H9 (cell line): ENCODE results near the gene DRICH1. TPM values are rescaled to one million over a fixed set of nuclear protein-coding genes. Genes with fewer than 3 reads are reported as not detected.
A peak's percentile ranks its signal among the peaks of the same experiment; 100 is the strongest.
"Not testable (repeated sequence)": the region's sequence is repeated elsewhere in the genome, so short reads cannot be mapped to it uniquely, and the experiment has no call there.

Source experiments
- DNase-seq: peaks from one replicate; pipeline ENCODE4 v3.0.0-alpha.2; 2017
- H2AFZ ChIP-seq: one replicate; pipeline ENCODE4 v1.6.1; 2013; ENCODE audit warnings: mild to moderate bottlenecking, low read length, control low read depth, moderate library complexity
- H2AK5ac ChIP-seq: 2 replicates; pipeline ENCODE4 v1.6.1; 2013; ENCODE audit warnings: low read length, control low read depth, mixed read lengths; ENCODE audit not compliant: insufficient read length
- H2BK120ac ChIP-seq: one replicate; pipeline ENCODE4 v1.6.1; 2013; ENCODE audit warnings: low read depth, mild to moderate bottlenecking, low read length, control low read depth, inconsistent platforms; ENCODE audit not compliant: poor library complexity, severe bottlenecking
- H2BK12ac ChIP-seq: 2 replicates; pipeline ENCODE4 v1.6.1; 2013; ENCODE audit warnings: low read length, control low read depth, mixed read lengths, low read depth; ENCODE audit not compliant: insufficient read length
- H2BK15ac ChIP-seq: 2 replicates; pipeline ENCODE4 v1.6.1; 2013; ENCODE audit warnings: low read depth, low read length, control low read depth
- H2BK20ac ChIP-seq: one replicate; pipeline ENCODE4 v1.6.1; 2013; ENCODE audit warnings: low read depth, mild to moderate bottlenecking, low read length, control low read depth, inconsistent platforms; ENCODE audit not compliant: poor library complexity, severe bottlenecking
- H2BK5ac ChIP-seq: 2 replicates; pipeline ENCODE4 v1.6.1; 2013; ENCODE audit warnings: low read length, control low read depth, mixed read lengths; ENCODE audit not compliant: insufficient read length
- H3K14ac ChIP-seq: 2 replicates; pipeline ENCODE4 v1.6.1; 2013; ENCODE audit warnings: low read length, control low read depth; ENCODE audit not compliant: insufficient read depth
- H3K18ac ChIP-seq: 2 replicates; pipeline ENCODE4 v1.6.1; 2013; ENCODE audit warnings: low read depth, mild to moderate bottlenecking, mixed read lengths, low read length, control low read depth; ENCODE audit not compliant: insufficient read length
- H3K23ac ChIP-seq: 2 replicates; pipeline ENCODE4 v1.6.1; 2013; ENCODE audit warnings: low read length, control low read depth, mixed read lengths, low read depth; ENCODE audit not compliant: insufficient read length
- H3K23me2 ChIP-seq: 2 replicates; pipeline ENCODE4 v1.6.1; 2013; ENCODE audit warnings: low read depth, mild to moderate bottlenecking, mixed read lengths, low read length, control low read depth; ENCODE audit not compliant: insufficient read length, poor library complexity, severe bottlenecking
- H3K27ac ChIP-seq: 2 replicates; pipeline ENCODE4 v1.5.1; 2013; ENCODE audit warnings: low read length, control low read depth, mixed read lengths, low read depth; ENCODE audit not compliant: insufficient read length
- H3K27me3 ChIP-seq: 2 replicates; pipeline ENCODE4 v1.6.1; 2013; ENCODE audit warnings: low read length, control low read depth, inconsistent platforms; ENCODE audit not compliant: insufficient read depth
- H3K4ac ChIP-seq: 2 replicates; pipeline ENCODE4 v1.6.1; 2013; ENCODE audit warnings: low read depth, mild to moderate bottlenecking, control low read depth, inconsistent platforms, low read length, moderate library complexity
- H3K4me1 ChIP-seq: 2 replicates; pipeline ENCODE4 v1.6.1; 2013; ENCODE audit warnings: low read length, control low read depth, inconsistent platforms; ENCODE audit not compliant: insufficient read depth
- H3K4me2 ChIP-seq: 2 replicates; pipeline ENCODE4 v1.6.1; 2013; ENCODE audit warnings: low read length, control low read depth, mixed read lengths; ENCODE audit not compliant: insufficient read length, insufficient read depth
- H3K56ac ChIP-seq: 2 replicates; pipeline ENCODE4 v1.6.1; 2013; ENCODE audit warnings: low read depth, mild to moderate bottlenecking, mixed read lengths, low read length, control low read depth; ENCODE audit not compliant: insufficient read length
- H3K79me1 ChIP-seq: 2 replicates; pipeline ENCODE4 v1.6.1; 2013; ENCODE audit warnings: low read depth, mild to moderate bottlenecking, moderate library complexity, low read length, control low read depth, inconsistent platforms; ENCODE audit not compliant: insufficient read depth, poor library complexity, severe bottlenecking
- H3K79me2 ChIP-seq: 2 replicates; pipeline ENCODE4 v1.6.1; 2013; ENCODE audit warnings: low read length, control low read depth, inconsistent platforms; ENCODE audit not compliant: insufficient read depth
- H3K9ac ChIP-seq: 2 replicates; pipeline ENCODE4 v1.6.1; 2013; ENCODE audit warnings: low read length, control low read depth, mixed read lengths; ENCODE audit not compliant: insufficient read length; ENCODE audit errors: extremely low read depth
- H3K9me3 ChIP-seq: one replicate; pipeline ENCODE4 v1.6.1; 2013; ENCODE audit warnings: low read depth, low read length, inconsistent platforms; ENCODE audit not compliant: control insufficient read depth
- H3T11ph ChIP-seq: one replicate; pipeline ENCODE4 v1.6.1; 2013; ENCODE audit warnings: mild to moderate bottlenecking, low read length, control low read depth, inconsistent platforms
- H4K20me1 ChIP-seq: one replicate; pipeline ENCODE4 v1.6.1; 2013; ENCODE audit not compliant: control insufficient read depth, insufficient read length, insufficient read depth
- H4K5ac ChIP-seq: 2 replicates; pipeline ENCODE4 v1.6.1; 2013; ENCODE audit warnings: low read depth, mild to moderate bottlenecking, mixed read lengths, low read length, control low read depth; ENCODE audit not compliant: insufficient read length
- H4K8ac ChIP-seq: replicated peaks from 2 replicates; pipeline ENCODE4 v1.6.1; 2013; ENCODE audit warnings: low read length, control low read depth, mixed read lengths, low read depth; ENCODE audit not compliant: insufficient read length
- H4K91ac ChIP-seq: 2 replicates; pipeline ENCODE4 v1.6.1; 2013; ENCODE audit warnings: low read depth, mild to moderate bottlenecking, moderate library complexity, mixed read lengths, low read length, control low read depth; ENCODE audit not compliant: insufficient read length
- H3K27ac Mint-ChIP-seq, 3 experiments: 2 replicates in 2 of 3; 3 replicates in 1 of 3; pipeline ENCODE4 v1.8.0; 2020 to 2021; ENCODE audit warnings: mixed read lengths in 3 of 3, mild to moderate bottlenecking in 1 of 3, moderate library complexity in 1 of 3
- H3K27me3 Mint-ChIP-seq: 2 replicates; pipeline ENCODE4 v1.8.0; 2021; ENCODE audit warnings: low read depth, mild to moderate bottlenecking, moderate library complexity, mixed read lengths
- H3K36me3 Mint-ChIP-seq, 3 experiments: 2 replicates in 2 of 3; 3 replicates in 1 of 3; pipeline ENCODE4 v1.8.0; 2020 to 2021; ENCODE audit warnings: low read depth in 3 of 3, mixed read lengths in 3 of 3; ENCODE audit not compliant: insufficient read depth in 1 of 3
- H3K4me1 Mint-ChIP-seq, 2 experiments: 2 replicates each; pipeline ENCODE4 v1.8.0; 2020; ENCODE audit warnings: mixed read lengths in 2 of 2
- H3K4me3 Mint-ChIP-seq, 2 experiments: 2 replicates in 1 of 2; 3 replicates in 1 of 2; pipeline ENCODE4 v1.8.0; 2020 to 2021; ENCODE audit warnings: mild to moderate bottlenecking in 2 of 2, mixed read lengths in 2 of 2, moderate library complexity in 1 of 2
- H3K9me3 Mint-ChIP-seq, 2 experiments: 2 replicates in 1 of 2; 3 replicates in 1 of 2; pipeline ENCODE4 v1.8.0; 2020; ENCODE audit warnings: mild to moderate bottlenecking in 2 of 2, mixed read lengths in 2 of 2, moderate library complexity in 1 of 2
- WGBS: extraction: QIAGEN DNeasy Blood & Tissue Kit; methylation state at CpG from one replicate; pipeline ENCODE4 v1.1.7; 2013; ENCODE audit warnings: missing lambda C conversion rate, low lambda C conversion rate, mixed read lengths; ENCODE audit not compliant: insufficient read length; ENCODE audit errors: extremely low coverage; 5-methylcytosine and 5-hydroxymethylcytosine counted together
- total RNA-seq: library from RNA; stranded (reverse); gene quantifications from 2 replicates; pipeline ENCODE4 v1.2.1, GENCODE V29; 2021

The DRICH1 gene
- total RNA-seq, 1 experiment from 2014 or later: not detected

DNA sequence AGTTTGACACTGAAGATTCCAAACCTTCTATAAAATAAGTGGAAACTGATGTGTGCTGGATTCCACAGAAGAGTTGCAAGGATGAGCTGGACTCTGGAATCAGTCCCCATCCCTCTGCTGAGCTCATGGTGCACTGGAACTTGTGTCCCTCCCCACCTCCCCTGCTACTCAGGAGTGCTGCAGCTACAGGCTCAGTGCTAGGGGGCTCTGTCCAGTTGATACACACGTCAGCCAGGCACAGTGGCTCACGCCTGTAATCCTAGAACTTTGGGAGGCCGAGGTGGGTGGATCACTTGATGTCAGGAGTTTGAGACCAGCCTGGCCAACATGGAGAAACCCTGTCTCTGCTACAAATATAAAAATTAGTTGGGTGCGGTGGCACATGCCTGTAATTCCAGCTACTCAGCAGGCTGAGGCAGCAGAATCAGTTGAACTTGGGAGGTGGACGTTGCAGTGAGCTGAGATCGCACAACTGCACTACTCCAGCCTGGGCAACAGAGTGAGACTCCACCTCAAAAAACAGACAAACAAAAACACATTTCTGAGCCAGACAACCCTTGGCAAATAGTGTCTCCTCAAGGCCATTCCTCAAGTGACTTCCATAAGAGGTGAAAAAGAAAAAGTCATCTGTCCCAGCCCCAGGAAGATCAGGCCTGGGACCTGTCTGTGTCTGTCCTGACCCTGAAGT is 3.9 kb downstream of the DRICH1 start:
- H3K27me3 Mint-ChIP-seq: peaks cover 71% of the 10 kb centered on the region

More for the DNA sequence above, 3.9 kb downstream of the DRICH1 start:
- H4K91ac ChIP-seq, H2BK15ac ChIP-seq, H2BK120ac ChIP-seq, H3K4me1 Mint-ChIP-seq, H3K27ac ChIP-seq, H3K27me3 ChIP-seq, H2AK5ac ChIP-seq, H2AFZ ChIP-seq, H3K9me3 Mint-ChIP-seq, H3K79me2 ChIP-seq, H4K20me1 ChIP-seq, H3K4ac ChIP-seq, H3K18ac ChIP-seq, H3T11ph ChIP-seq, DNase-seq, H3K4me2 ChIP-seq, H4K8ac ChIP-seq, H3K23me2 ChIP-seq, H3K4me1 ChIP-seq, H3K36me3 Mint-ChIP-seq, H4K5ac ChIP-seq, H2BK12ac ChIP-seq, H3K56ac ChIP-seq, H2BK5ac ChIP-seq, H2BK20ac ChIP-seq, H3K9ac ChIP-seq, H3K14ac ChIP-seq, H3K9me3 ChIP-seq, H3K4me3 Mint-ChIP-seq, H3K23ac ChIP-seq, H3K79me1 ChIP-seq: not testable (repeated sequence)
- H3K27ac Mint-ChIP-seq: peak overlapping the region in 1 of 3 experiments; percentile 15; a peak in 1 of 7 replicates
- no CpG with 5 or more reads among the region's 6 CpGs for WGBS
